ENCODE measurements around the gene USP15.

Gene USP15

GRCh38 chr12:62414180-62414579 is 154.0 kb downstream of the USP15 start:
- no peak for FAIRE-seq
- no peak for DNase-seq (ENCODE audit: insufficient read length, low spot score)
- no peak for TF ChIP-seq CTCF (IDR thresholded peaks at IDR 0.05; ENCODE audit: insufficient read depth, missing control alignments)

DNA sequence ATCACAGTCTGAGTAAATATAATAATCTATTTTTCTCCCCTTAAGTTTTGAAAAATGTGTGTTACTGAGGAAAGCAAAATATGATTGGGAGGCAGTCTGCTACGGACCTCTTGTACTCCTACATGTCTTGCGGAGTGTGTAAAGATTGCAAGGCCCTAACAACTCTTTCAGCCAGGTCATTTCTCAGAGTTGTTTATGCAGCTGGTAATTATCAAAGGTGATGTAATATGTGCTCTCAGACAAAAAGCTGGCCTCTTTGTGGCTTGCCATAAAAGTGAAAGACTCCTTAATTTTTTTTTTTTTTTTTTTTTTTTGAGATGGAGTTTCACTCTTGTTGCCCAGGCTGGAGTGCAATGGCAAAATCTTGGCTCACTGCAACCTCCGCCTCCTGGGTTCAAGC is 165.9 kb downstream of the USP15 start:
- TF ChIP-seq CTCF (IDR thresholded peaks at IDR 0.05; ENCODE audit: insufficient read depth, missing control alignments), result no peak
- DNase-seq (ENCODE audit: insufficient read length, low spot score) (no peak), FAIRE-seq (no peak)

DNA sequence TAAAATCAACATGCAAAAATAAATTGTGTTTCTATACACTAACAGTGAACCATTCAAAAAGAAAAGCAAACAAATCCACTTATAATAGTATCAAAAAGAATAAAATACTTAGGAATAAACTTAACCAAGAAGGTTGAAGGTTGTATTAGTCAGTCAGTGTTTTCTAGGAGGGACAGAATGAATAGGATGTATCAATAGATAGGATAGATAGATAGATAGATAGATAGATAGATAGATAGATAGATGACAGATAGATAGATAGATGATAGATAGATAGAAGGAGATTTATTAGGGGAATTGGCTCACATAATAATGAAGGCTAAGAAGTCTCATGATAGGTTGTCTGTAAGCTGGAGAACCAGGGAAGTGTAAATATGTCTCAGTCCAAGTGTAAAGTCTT is 169.3 kb downstream of the USP15 start:
- TF ChIP-seq CTCF (IDR thresholded peaks at IDR 0.05; ENCODE audit: insufficient read depth, missing control alignments), result no peak
- FAIRE-seq, result no peak
- no peak for DNase-seq (ENCODE audit: insufficient read length, low spot score)

DNA sequence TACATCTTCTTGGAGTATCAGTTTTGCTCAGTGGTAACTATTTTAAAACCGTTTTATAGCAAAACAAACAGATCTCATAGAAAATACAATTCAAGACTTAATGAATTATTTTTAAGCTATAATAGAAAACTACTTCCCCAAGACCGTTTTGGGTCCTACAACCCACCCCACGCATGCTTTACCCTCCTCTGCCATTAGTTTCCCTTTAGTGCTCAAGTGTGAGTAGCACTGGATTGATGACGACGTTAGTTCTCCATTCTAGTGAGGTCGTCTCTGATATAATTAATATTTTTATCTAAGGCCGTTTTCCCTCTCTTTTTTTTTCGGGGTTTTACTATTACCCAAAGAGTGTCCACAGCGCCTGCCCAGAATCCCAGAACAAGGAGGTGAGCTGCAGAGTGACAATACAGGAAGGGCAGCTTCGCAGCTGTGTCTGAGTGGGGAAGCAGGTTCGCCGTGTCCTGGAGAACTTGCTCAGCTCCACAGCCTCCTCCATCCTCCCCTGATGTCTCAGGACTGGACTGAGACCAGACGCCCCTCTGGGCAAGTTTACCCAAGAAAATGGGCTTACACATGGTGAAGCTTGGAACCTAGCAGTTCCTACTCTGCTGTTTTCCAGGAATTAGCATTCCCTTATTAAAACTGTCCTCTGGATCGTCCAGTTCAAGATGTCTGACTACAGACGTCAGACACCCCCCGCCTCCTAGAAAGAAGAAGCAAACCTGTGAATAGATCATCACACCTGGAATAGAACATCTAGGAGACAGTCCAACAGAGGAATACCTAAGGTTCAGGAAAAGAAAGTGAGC is 174.5 kb downstream of the USP15 start:
- no peak for TF ChIP-seq CTCF (IDR thresholded peaks at IDR 0.05; ENCODE audit: insufficient read depth, missing control alignments)
- DNase-seq (ENCODE audit: insufficient read length, low spot score) (no peak), FAIRE-seq (no peak)

- DNase-seq (ENCODE audit: insufficient read length, low spot score), result no peak
- no peak for TF ChIP-seq CTCF (IDR thresholded peaks at IDR 0.05; ENCODE audit: insufficient read depth, missing control alignments)
- FAIRE-seq, result no peak
Observed at GRCh38 chr12:62435303-62436163, 175.3 kb downstream of the USP15 start.

GRCh38 chr12:62436164-62436503 is 175.9 kb downstream of the USP15 start:
- DNase-seq (ENCODE audit: insufficient read length, low spot score) (no peak), FAIRE-seq (no peak)
- TF ChIP-seq CTCF (IDR thresholded peaks at IDR 0.05; ENCODE audit: insufficient read depth, missing control alignments), result no peak

All from D721Med (cell line).